HG03378 (cell line): ENCODE results near the gene KRTAP10-5.
"Not testable (repeated sequence)": the region's sequence is repeated elsewhere in the genome, so short reads cannot be mapped to it uniquely, and the experiment has no call there.

ENCODE experiments used
- ATAC-seq: cut with Tn5 transposase; IDR thresholded peaks from one replicate; pipeline ENCODE4 v1.9.1; 2021; ENCODE audit warnings: mild to moderate bottlenecking, moderate library complexity; ENCODE audit not compliant: unreplicated experiment

The KRTAP10-5 gene

GRCh38 chr21:44591801-44592130 lies 11.4 kb upstream of the KRTAP10-5 start:
- ATAC-seq, result not testable (repeated sequence)

DNA sequence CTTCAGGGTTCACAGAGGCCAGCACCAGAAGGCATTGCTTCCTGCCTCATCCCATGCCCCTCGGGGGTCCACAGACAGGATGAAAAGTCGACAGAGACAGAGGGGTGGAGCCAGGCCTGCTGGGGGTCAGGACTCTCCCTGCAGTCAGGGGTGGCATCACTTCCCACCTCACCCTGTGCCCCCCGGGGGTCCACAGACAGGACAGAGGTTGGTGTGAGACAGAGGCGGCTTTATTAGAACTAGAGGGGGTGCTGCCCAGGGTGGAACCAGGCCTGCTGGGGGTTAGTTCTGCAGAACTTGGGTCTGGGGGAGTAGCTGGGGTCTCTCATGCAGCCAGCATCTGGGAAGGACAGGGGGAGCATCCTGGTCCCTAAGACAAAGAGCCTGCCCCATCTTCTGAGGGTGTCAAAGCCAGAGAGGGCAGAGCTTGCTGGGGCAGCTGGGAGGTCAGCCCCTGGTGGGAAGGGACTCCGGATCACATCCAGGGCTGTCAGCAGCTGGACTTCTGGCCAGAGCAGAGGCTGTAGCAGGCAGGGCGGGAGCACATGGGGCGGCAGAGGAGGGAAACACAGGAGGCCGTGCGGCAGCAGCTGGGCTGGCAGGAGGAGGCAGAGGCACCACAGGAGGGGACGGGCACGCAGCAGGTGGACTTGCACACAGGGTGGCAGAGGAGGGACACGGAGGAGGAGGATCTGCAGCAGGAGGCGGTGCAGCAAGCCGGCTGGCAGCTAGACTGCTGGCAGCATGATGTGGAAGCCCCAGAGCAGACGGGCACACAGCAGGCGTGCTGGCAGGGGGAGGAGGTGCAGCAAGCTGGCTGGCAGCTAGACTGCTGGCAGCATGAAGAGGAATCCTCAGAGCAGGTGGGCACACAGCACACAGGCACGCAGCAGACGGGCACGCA lies 10.7 kb upstream of the KRTAP10-5 start:
- not testable (repeated sequence) for ATAC-seq

DNA sequence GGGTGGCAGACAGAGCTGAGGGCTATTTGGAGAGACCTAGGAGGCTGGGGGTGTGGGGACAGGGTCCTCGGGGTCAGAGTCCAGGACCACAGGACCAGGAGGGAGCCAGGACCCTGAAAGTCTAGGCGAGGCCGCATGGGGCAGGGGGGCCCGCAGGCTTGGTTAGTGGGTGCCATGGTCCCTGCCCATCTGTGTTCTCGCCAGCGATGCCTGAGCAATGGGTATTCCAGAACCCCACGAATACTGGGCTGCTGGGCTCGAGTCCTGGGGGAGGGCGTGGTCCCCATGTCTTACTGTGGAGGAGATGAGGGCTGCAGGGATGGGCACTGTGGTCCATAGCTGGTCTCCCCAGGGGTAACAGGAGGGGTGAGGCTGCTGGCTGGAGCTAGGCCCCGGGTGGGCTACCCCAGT lies 9.9 kb upstream of the KRTAP10-5 start:
- ATAC-seq, result no peak

- ATAC-seq, result no peak
Observed at GRCh38 chr21:44589586-44590305, 9.3 kb upstream of the KRTAP10-5 start.

GRCh38 chr21:44589094-44589493 lies 8.7 kb upstream of the KRTAP10-5 start:
- no peak for ATAC-seq

DNA sequence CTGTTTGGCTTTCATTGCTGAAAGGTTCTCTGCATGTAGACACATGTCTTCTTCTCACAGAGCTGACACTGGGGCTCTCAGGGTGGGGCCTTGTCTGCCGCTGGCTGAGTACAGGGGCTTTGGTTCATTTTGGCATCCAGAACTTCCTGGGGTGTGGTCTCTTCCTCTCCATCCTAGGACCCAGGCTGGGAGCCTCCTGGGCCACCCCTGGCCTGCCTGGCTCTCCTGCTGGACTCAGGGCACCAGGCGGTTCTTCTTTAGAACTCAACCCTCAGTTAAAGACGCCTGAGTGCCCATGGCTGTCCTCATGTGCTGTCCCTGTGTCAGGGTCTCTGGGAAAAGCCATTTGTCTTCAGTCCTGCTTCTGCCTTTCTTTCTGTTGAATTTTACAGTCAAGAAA lies 5.5 kb upstream of the KRTAP10-5 start:
- no peak for ATAC-seq

DNA sequence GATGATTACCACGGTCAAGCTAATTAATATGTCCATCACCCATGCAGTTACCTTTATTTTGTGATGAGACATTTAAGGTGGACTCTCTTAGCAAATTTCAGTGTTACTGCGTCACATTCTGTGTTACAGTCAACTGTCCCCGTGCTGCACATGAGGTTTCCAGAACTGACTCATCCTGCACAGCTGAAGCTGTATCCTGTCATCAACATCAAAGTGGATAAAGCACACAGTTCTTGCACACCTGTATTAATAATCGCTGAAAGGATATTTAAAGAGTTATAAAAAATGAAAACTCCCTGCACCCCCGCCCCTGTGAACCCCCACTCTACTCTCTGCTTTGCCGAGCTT lies 3.4 kb upstream of the KRTAP10-5 start:
- ATAC-seq, result no peak

DNA sequence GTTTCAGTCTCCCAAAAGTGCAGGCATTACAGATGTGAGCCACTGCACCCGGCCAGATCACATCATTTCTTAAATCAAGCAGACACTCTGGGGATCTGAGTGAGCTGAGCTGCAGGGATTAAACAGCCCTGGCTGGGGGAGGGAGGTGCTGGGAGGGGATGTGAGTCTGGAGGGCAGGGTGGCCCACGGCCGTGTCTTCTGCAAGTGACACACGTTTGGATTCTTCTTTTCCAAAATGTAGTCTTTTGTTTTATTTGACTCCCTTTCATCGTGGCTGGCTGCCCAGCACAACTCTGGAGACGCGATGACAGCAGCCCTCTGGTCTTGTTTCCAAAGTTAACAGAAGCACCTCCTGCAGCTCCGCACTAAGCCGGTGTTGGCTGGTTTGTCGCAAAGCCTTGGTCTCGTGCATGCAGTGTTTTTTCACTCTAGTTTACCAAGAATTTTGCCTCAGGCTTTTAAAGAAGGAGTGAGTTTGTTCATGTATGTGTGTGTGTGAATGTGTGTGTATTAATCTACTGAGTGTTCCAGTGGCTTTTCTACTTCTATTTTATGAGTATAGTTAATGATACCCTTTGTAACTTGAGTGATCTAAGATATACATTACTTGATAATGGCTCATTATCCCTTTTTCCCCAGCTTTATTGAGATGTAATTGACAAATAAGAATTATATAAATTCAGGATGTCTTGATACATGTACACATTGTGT lies 2.8 kb upstream of the KRTAP10-5 start:
- no peak for ATAC-seq

DNA sequence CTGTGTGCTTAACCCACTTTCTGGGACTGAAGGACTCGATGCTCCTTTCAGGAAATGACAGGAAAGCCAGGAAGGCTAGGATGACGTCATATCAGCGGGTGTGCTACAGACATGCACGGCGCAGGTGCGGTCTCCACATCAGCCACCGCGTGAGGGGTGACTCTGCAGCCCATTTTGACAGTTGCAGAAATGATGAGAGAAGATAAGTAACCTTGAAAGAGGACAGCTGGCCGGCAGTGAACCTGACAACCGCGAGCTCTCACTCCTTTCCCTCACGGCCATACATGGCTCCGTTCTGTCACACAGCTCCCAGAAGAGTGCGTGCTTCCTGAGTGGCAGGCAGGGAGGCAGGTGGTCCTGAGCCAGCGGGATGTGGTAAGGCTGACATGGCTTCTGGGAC lies 1.7 kb upstream of the KRTAP10-5 start:
- no peak for ATAC-seq

GRCh38 chr21:44581158-44581557 lies 754 bp upstream of the KRTAP10-5 start:
- no peak for ATAC-seq

DNA sequence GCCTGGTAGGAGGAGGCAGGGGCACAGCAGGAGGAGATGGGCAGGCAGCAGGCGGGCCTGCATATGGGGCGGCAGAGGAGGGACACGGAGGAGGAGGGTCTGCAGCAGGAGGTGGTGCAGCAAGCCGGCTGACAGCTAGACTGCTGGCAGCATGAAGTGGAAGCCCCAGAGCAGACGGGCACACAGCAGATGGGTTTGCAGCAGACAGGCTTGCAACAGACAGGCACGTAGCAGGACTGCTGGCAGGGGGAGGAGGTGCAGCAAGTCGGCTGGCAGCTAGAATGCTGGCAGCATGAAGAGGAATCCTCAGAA lies 615 bp downstream of the KRTAP10-5 start:
- ATAC-seq, result no peak

- ATAC-seq, result no peak
Observed at GRCh38 chr21:44579056-44579832, 1.2 kb downstream of the KRTAP10-5 start.

- no peak for ATAC-seq
Observed at GRCh38 chr21:44578371-44579055, 1.9 kb downstream of the KRTAP10-5 start.

DNA sequence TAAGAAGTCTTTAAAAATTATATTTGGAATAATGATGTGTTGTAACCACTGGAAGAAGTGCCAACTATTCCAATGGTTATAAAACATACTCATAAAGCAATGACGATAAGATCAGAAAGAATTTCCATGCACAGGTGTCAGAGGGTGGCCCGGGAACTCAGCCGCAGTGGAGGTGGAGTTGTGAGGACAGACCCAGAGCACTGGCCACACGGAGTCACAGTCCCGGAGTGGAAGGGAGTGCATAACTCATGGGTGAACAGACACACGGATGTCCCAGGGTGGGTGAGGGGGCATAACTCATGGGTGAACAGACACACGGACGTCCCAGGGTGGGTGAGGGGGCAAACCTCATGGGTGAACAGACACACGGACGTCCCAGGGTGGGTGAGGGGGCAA lies 4.4 kb downstream of the KRTAP10-5 start:
- no peak for ATAC-seq

DNA sequence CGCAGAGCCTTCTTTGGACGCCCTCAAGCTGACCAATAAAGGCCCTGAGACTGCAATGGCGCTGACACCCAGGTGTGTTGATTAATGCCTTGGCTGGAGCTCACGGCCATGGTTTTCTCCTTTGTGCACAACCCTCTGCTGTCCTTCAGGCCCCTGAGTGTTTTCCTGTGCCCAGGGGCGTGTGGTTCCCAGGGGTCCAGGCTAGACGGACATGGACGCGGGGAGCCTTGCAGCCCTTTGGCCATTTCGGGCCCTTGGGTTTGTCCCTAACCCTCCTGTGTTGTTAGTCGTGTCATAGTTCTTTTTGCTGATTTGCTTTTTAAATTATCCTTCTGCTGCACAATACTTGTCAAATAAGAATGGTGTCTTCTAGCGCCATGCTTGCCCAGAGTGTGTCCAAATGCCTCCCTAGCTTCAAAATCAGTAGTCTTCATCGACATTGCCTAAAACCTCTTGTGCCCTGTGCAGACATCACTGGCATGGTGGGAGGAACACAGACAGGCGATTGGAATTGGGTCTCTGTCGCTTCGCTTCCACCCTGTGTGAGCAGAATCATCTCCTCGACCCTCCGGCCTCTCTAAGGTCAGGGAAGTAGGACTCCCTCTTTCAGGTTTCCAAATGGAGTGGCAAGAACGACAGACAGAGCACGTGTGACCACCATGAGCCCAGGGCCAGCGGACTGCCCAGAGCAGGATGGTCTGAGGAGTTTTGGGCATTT lies 4.9 kb downstream of the KRTAP10-5 start:
- no peak for ATAC-seq

DNA sequence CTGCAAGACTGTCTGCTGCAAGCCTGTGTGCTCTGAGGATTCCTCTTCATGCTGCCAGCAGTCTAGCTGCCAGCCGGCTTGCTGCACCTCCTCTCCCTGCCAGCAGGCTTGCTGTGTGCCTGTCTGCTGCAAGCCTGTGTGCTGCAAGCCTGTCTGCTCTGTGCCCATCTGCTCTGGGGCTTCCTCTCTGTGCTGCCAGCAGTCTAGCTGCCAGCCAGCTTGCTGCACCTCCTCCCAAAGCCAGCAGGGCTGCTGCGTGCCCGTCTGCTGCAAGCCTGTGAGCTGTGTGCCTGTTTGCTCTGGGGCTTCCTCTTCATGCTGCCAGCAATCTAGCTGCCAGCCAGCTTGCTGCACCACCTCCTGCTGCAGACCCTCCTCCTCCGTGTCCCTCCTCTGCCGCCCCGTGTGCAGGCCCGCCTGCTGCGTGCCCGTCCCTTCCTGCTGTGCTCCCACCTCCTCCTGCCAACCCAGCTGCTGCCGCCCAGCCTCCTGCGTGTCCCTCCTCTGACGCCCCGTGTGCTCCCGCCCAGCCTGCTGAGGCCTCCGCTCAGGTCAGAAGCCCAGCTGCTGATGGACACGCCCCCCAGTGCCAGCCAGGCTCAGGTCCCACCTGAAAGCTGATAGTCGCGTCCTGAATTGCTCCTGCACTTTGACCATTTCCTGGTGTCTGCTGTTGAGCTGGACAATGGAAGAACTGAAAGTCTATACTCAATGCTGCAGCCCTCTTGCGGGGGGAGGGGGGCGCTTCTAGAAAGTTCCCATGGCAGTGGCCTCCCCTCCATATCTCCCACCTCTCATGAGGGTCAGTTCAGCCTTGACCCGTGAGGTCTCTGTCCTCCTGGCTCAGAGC lies 5.7 kb downstream of the KRTAP10-5 start:
- ATAC-seq, result no peak

DNA sequence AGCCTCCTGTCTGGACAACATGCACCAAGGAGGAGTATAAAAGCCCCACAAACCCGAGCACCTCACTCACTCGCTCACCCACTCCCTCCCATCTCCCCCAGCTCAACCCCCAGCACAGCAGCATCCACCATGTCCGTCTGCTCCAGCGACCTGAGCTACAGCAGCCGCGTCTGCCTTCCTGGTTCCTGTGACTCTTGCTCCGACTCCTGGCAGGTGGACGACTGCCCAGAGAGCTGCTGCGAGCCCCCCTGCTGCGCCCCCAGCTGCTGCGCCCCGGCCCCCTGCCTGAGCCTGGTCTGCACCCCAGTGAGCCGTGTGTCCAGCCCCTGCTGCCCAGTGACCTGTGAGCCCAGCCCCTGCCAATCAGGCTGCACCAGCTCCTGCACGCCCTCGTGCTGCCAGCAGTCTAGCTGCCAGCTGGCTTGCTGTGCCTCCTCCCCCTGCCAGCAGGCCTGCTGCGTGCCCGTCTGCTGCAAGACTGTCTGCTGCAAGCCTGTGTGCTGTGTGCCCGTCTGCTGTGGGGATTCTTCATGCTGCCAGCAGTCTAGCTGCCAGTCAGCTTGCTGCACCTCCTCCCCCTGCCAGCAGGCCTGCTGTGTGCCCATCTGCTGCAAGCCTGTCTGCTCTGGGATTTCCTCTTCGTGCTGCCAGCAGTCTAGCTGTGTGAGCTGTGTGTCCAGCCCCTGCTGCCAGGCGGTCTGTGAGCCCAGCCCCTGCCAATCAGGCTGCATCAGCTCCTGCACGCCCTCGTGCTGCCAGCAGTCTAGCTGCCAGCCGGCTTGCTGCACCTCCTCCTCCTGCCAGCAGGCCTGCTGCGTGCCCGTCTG lies 6.6 kb downstream of the KRTAP10-5 start, which contains the start of gene KRTAP10-4:
Gene KRTAP10-4, plus strand, starts transcription at position 100 of the 827 bp plus-strand sequence. Its CDS starts 30 bp downstream, at position 130.
- not testable (repeated sequence) for ATAC-seq
